Endothelial cell of umbilical vein (primary cell): ENCODE data around the gene DALRD3. TPM values are rescaled to one million over a fixed set of nuclear protein-coding genes. Genes with fewer than 3 reads are reported as not detected.

ENCODE experiments used
- BruUV-seq: library from RNA; stranded (reverse); fragments of 400-500 nt; replicated peaks from 2 replicates; lab custom pipeline; 2021; lab: Mats Ljungman, UMichigan
- CTCF ChIA-PET: fragments of 300-600, 350-600 bp; sonication (Branson Sonifier 250); formaldehyde crosslinking; loops from one replicate; lab custom pipeline; 2021; ENCODE audit warnings: antibody characterized with exemption, inconsistent platforms; lab: Charles Lee
- POLR2A ChIA-PET: fragments of 300-600, 350-600 bp; sonication (Branson Sonifier 250); formaldehyde crosslinking; loops from one replicate; lab custom pipeline; 2021; ENCODE audit warnings: antibody characterized with exemption, inconsistent platforms; lab: Charles Lee
- DNase-seq: peaks from one replicate; pipeline ENCODE4 v3.0.0-alpha.2; 2011; ENCODE audit warnings: low read depth, low spot score
- FAIRE-seq: peaks from 2 replicates; lab custom pipeline; 2011; peaks lifted over from hg19 to GRCh38; lab: Jason Lieb, UNC
- H2AFZ ChIP-seq: 2 replicates; pipeline ENCODE4 v1.6.0; 2012; ENCODE audit warnings: low read depth, low read length, control low read depth, inconsistent platforms
- H3K27ac ChIP-seq: 2 replicates; pipeline ENCODE4 v1.5.1; 2011; ENCODE audit warnings: low read depth, mild to moderate bottlenecking, control low read depth, low read length, moderate library complexity; ENCODE audit not compliant: insufficient read depth
- H3K27me3 ChIP-seq, 2 experiments: 2 replicates each; pipeline versions ENCODE4 v1.6.0 to v1.6.1; 2011; ENCODE audit warnings: low read length in 2 of 2, mixed read lengths in 1 of 2; ENCODE audit not compliant: control insufficient read depth in 2 of 2, insufficient read depth in 2 of 2
- H3K36me3 ChIP-seq, 2 experiments: 2 replicates in 1 of 2; 3 replicates in 1 of 2; pipeline ENCODE4 v1.5.1; 2011; ENCODE audit warnings: low read length in 2 of 2, mild to moderate bottlenecking in 1 of 2, moderate library complexity in 1 of 2; ENCODE audit not compliant: control insufficient read depth in 2 of 2, insufficient read depth in 2 of 2; ENCODE audit errors: extremely low read depth in 1 of 2
- H3K4me1 ChIP-seq: 3 replicates; pipeline ENCODE4 v1.5.1; 2011; ENCODE audit warnings: mild to moderate bottlenecking, low read length; ENCODE audit not compliant: control insufficient read depth, insufficient read depth; ENCODE audit errors: extremely low read depth
- H3K4me2 ChIP-seq: 2 replicates; pipeline ENCODE4 v1.6.1; 2011; ENCODE audit warnings: low read length, control low read depth, mixed read lengths; ENCODE audit not compliant: insufficient read depth
- H3K4me3 ChIP-seq, 3 experiments: fragments of 200-600 bp in 1 of 3; sonication (generic), shearing (Covaris generic) in 1 of 3; replicated peaks in 1 of 3; 2 replicates each; pipeline ENCODE4 v1.5.1; 2011 to 2016; ENCODE audit warnings: control low read depth in 3 of 3, low read length in 3 of 3, mild to moderate bottlenecking in 2 of 3, inconsistent platforms in 1 of 3, low read depth in 1 of 3, moderate library complexity in 1 of 3; ENCODE audit not compliant: insufficient read depth in 1 of 3
- H3K79me2 ChIP-seq: 2 replicates; pipeline ENCODE4 v1.6.0; 2012; ENCODE audit warnings: low read length, inconsistent platforms; ENCODE audit not compliant: control insufficient read depth, insufficient read depth
- H3K9ac ChIP-seq: replicated peaks from 2 replicates; pipeline ENCODE3; 2011; ENCODE audit warnings: low read length, control low read depth; ENCODE audit not compliant: insufficient read depth; ENCODE audit errors: extremely low read depth
- H3K9me1 ChIP-seq: replicated peaks from 3 replicates; pipeline ENCODE4 v1.6.0; 2011; ENCODE audit warnings: mild to moderate bottlenecking, low read length; ENCODE audit not compliant: control insufficient read depth, insufficient read depth; ENCODE audit errors: extremely low read depth
- H3K9me3 ChIP-seq: replicated peaks from 2 replicates; pipeline ENCODE4 v1.5.1; 2012; ENCODE audit warnings: low read length, inconsistent platforms; ENCODE audit not compliant: control insufficient read depth, insufficient read depth
- H4K20me1 ChIP-seq: replicated peaks from 2 replicates; pipeline ENCODE3; 2011; ENCODE audit warnings: mild to moderate bottlenecking, low read length; ENCODE audit not compliant: control insufficient read depth, insufficient read depth; ENCODE audit errors: extremely low read depth
- CTCF ChIP-seq, 2 donors: IDR thresholded peaks; 1 replicate in 1 of 2; 2 replicates in 1 of 2; pipeline ENCODE4 v1.5.1; 2011; ENCODE audit warnings: low read length in 2 of 2, mild to moderate bottlenecking in 2 of 2, moderate library complexity in 2 of 2, control low read depth in 1 of 2, inconsistent platforms in 1 of 2, low read depth in 1 of 2; ENCODE audit not compliant: insufficient read depth in 1 of 2; ENCODE audit errors: extremely low read depth in 1 of 2
- EZH2 ChIP-seq: IDR thresholded peaks from 2 replicates; pipeline ENCODE4 v1.6.1; 2012; ENCODE audit warnings: borderline replicate concordance, low read depth, mild to moderate bottlenecking, moderate library complexity, low read length, inconsistent platforms; ENCODE audit not compliant: severe bottlenecking
- FOS ChIP-seq: IDR thresholded peaks from 2 replicates; pipeline ENCODE4 v1.6.1; 2011; ENCODE audit warnings: mild to moderate bottlenecking, low read length, moderate library complexity, borderline replicate concordance; ENCODE audit not compliant: insufficient read depth
- GATA2 ChIP-seq: IDR thresholded peaks from 2 replicates; pipeline ENCODE4 v1.7.0; 2011; ENCODE audit warnings: low read depth, mild to moderate bottlenecking, moderate library complexity, mixed read lengths, low read length; ENCODE audit not compliant: insufficient read length, insufficient read depth
- JUN ChIP-seq: IDR thresholded peaks from 2 replicates; pipeline ENCODE4 v1.6.1; 2011; ENCODE audit warnings: borderline replicate concordance, low read depth; ENCODE audit not compliant: insufficient read length, insufficient read depth
- MAX ChIP-seq: IDR thresholded peaks from 2 replicates; pipeline ENCODE4 v1.6.1; 2011; ENCODE audit not compliant: insufficient read depth, insufficient read length
- MYC ChIP-seq: IDR thresholded peaks from one replicate; pipeline ENCODE4 v1.6.1; 2011; ENCODE audit warnings: mild to moderate bottlenecking, low read depth, low read length
- POLR2A ChIP-seq: IDR thresholded peaks from 2 replicates; pipeline ENCODE4 v1.6.1; 2012; ENCODE audit warnings: low read depth, mild to moderate bottlenecking, control low read depth, low read length
- POLR2AphosphoS5 ChIP-seq: IDR thresholded peaks from 2 replicates; pipeline ENCODE4 v1.6.1; 2012; ENCODE audit warnings: low read depth, mild to moderate bottlenecking, control low read depth, low read length, moderate library complexity; ENCODE audit not compliant: insufficient read depth
- dilution Hi-C: fragments of 300-500 bp; cut with MboI; formaldehyde crosslinking; loops from one replicate; pipeline ENCODE4 v1.15.0; 2019; ENCODE audit warnings: low sequenced_read_pairs; ENCODE audit not compliant: extremely low pct_ligation_motif_present
- intact Hi-C: fragments of 100-400 bp; cut with micrococcal nuclease; formaldehyde crosslinking; loops from one replicate; pipeline ENCODE4 v1.10.0; 2022
- polyA plus RNA-seq, 4 experiments: library from polyadenylated mRNA; depleted of rRNA in 3 of 4; stranded (reverse) in 3 of 4; unstranded in 1 of 4; fragments of >200 nt; gene quantifications; 2 replicates each; pipeline versions ENCODE4 v1.2.1 to v1.2.3, GENCODE V29; 2011 to 2012; ENCODE audit warnings: missing spikeins in 1 of 4
- total RNA-seq: library from RNA; stranded (reverse); gene quantifications from 2 replicates; pipeline ENCODE4 v1.2.3, GENCODE V29; 2021

Gene DALRD3
- total and polyA plus RNA-seq, 2 donors (not counting 3 experiments of a cell fraction or from before 2014, with no cell fraction given): 22.7 to 60.8 TPM

DNA sequence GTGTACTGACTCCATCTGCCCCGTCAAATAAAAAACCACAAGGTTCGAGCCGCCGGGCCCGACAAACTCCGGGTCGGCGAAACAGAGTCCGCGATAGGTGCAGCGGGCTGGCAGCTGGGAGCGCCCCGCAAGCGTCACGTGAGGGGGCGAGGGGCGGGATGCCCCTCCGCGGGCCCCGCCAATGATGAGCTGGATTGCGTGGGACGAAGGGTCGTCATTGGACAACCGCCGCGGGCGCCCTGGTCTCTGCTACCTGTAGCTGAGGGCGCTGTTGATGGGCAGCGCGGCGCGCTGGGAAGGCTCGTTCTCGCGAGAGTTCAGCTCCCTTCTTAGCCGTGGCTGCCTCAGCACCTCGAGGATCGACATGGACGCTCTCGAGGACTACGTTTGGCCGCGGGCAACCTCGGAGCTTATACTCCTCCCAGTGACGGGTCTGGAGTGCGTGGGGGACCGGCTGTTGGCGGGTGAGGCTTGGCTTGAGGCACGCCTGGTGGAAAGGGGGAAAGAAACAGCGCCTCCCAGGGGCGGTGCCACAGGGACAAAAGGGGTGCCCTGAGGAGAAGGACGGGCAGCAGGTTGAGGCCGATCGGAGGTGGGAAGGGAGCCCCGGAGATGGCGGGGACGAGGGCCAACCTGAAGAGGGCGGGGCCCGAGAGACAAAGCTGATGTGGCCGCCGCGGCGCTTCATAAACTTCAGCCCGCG, 11.2 kb downstream of the DALRD3 start, which contains the start of gene WDR6:
TSS of gene WDR6 (plus strand) at position 324 of the 703 bp plus-strand sequence. CDS start at position 365, 41 bp downstream.
- intact Hi-C loops: loop anchor here (1.0 kb wide), 3 partner anchors 14 to 22 kb away; partner anchors contain the start of gene IMPDH2
- CTCF ChIA-PET: interaction anchor here (0.9 to 12.8 kb wide), 10 partner anchors 9 to 442 kb away, joined by 3 to 254 read pairs (median 8); partner anchors contain the start of genes DALRD3, IMPDH2, NDUFAF3 and P4HTM
- DNase-seq: peak; percentile 98
- Histone ChIP-seq H3K4me3 (peak within 1 kb of the TSS; percentile 39 to 93 (median 46)), H3K9ac (peak within 1 kb of the TSS; percentile 96), H4K20me1 (no peaks in the 10 kb centered on the region), H3K79me2 (peaks cover 28% of the 10 kb centered on the region), H3K4me2 (peak within 1 kb of the TSS; percentile 71), H3K4me1 (peaks cover 15% of the 10 kb centered on the region), H3K36me3 (peaks cover 0 to 8% of the 10 kb centered on the region in 2 experiments), H3K9me1 (no peaks in the 10 kb centered on the region), H3K9me3 (no peaks in the 10 kb centered on the region), H3K27me3 (no peaks in the 10 kb centered on the region), H2AFZ (peak within 1 kb of the TSS; percentile 72), H3K27ac (peak within 1 kb of the TSS; percentile 57)
- peak; percentile 96 for FAIRE-seq
- POLR2A ChIA-PET: interaction anchor here (0.6 to 3.7 kb wide), 9 partner anchors 10 to 127 kb away, joined by 4 to 40 read pairs (median 10); partner anchors contain the start of genes DALRD3, IMPDH2, NDUFAF3 and P4HTM
- dilution Hi-C loops: no loop called here
- no TSS peak for BruUV-seq
- TF ChIP-seq POLR2AphosphoS5: peak; percentile 89
- TF ChIP-seq POLR2A: peak; percentile 89
- TF ChIP-seq FOS: no peak
- TF ChIP-seq JUN: no peak
- TF ChIP-seq EZH2: no peak
- no peak for TF ChIP-seq GATA2
- peak; percentile 22 to 30 for TF ChIP-seq CTCF (IDR thresholded peaks at IDR 0.05; ENCODE audit: extremely low read depth in 1 of 2, insufficient read depth in 1 of 2, low read depth in 1 of 2, low read length in 2 of 2)
- TF ChIP-seq MAX: peak; percentile 84
- no peak for TF ChIP-seq MYC
